Cerebellar cortex (tissue), 1 donor: Measurements from ENCODE around the gene HDAC2.
A peak's percentile ranks its signal among the peaks of the same experiment; 100 is the strongest.

Experiments
- DNase-seq: peaks from one replicate; pipeline ENCODE4 v3.0.0-alpha.2; 2015; ENCODE audit warnings: low spot score

HDAC2 gene

DNA sequence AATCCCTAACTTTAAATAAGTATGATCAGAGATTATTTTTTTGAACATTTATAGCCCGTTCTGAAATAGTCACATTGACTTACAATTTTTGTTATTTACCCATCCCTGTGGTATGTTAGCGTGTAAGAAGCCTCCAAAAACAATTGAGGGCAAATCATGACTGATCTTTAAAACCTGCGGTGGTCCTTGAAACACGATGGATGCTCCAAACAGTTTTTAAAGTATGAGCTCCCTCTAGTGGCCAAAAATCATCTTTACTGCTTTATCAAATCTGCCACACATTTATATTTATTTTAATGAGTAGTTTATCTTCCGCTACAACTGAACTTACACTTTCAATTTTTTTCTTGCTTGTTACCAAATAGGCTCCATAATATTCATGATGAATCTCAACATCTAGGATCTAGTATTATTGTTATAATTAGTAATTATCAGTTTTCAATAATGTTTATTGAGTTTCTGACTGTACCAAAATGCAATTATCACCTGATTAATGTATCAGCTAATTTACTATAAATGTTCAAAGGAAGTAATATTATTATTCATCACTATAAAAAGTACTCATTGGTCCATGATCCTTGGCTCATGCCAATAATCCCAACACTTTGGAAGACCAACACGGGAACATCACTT is 61.6 kb downstream of the HDAC2 start:
- DNase-seq, result peak; percentile 70

DNA sequence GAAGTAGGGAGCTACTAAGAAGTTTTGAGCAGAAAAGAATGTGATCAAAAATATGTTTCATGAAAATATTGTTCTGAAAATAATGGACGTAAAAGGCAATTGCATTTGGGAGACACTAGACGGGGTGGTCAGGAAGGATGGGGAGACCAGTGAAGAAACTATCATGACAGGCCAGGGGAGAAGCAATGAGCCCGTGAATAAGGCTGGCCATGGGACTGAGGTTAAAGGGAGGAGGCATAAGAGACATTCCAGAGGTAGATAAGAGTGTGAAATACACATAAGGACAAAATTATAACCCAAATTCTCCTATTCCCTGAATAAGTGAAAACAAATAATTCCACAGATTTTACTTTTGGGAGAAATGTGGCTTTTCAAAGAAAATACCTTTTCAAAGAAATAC is 62.1 kb downstream of the HDAC2 start:
- DNase-seq, result no peak

DNA sequence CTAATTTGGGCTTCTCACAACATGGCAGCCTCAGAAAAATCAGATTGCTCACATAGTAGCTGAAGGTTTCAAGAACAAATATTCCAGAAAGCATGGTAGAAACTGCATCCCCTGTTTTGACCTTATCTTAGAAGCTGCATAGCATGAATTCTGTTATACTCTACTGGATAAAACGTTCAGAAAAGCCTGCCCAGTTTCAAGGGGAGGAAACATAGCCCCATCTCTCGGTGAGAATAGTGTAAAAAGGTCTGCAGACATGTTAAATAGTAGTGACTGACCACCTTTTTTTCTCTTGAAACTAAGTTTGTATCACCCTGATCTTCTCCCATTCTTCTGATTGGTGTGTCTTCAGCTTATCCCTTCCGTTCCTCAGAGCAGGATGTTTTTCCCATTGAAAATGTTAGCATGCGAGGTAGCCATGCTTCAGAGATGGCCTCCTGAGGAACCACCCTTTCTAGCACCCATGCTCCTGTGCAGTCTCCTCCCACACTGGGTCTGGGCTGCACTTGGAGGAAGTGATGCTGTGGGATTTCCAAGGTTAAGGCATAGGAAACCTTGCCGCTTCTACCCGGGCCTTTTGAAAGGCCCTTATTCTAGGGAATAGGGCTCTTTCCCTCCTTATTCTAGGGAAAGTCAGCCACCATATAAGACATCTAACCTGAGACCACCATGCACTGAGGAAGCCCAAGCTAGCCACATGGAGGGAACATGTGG is 63.7 kb downstream of the HDAC2 start:
- DNase-seq, result no peak

DNA sequence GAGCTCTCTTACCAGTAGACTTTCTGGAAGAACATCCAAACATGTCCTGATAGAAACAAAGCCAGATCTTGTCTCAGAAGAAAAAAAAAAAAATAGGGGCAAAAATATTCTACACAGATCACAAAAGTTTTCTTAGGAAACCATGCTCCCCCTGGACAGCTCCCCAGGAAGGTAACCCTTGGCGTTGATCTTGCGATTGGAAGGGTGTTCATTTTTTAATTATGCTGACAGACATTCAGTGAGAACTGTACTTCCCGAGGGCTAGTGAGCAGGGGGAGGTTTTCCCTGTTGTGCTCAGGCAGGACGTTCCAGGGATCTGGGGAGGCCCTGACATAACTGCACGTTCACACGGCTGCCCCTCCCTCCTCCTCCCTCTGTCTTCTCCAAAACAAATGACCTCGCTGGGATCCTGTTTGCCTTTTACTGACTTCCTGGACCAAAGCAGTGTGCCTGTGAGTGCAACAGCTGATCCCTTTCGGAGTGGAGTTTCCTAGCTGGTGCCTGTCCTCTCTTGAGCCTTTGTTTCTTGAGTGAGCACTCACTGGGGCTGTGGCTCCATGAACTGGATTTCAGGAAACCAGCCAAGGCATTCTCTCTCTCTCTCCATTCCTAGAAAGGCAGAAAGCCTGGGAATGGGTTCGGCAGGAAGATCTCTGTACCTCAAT is 67.2 kb downstream of the HDAC2 start:
- DNase-seq, result no peak

DNA sequence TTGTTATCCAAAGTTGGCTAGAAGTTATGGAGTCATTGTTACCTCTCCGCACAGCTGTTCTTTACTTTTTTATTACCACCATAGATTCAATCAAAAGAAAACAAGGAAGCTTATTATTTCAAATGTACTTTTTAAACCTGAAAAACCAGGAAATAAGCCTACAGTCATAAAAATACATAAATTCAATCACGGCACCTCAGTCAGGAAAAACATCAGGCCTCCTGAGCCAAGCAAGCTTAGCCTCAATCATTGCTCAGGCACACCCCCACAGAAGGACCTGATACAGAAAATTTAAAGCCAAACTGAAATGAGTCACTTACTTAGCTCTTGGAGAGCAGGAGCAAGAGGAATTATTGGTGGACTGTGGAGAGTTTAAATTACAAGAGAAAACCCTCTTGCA is 69.5 kb downstream of the HDAC2 start:
- DNase-seq, result no peak

DNA sequence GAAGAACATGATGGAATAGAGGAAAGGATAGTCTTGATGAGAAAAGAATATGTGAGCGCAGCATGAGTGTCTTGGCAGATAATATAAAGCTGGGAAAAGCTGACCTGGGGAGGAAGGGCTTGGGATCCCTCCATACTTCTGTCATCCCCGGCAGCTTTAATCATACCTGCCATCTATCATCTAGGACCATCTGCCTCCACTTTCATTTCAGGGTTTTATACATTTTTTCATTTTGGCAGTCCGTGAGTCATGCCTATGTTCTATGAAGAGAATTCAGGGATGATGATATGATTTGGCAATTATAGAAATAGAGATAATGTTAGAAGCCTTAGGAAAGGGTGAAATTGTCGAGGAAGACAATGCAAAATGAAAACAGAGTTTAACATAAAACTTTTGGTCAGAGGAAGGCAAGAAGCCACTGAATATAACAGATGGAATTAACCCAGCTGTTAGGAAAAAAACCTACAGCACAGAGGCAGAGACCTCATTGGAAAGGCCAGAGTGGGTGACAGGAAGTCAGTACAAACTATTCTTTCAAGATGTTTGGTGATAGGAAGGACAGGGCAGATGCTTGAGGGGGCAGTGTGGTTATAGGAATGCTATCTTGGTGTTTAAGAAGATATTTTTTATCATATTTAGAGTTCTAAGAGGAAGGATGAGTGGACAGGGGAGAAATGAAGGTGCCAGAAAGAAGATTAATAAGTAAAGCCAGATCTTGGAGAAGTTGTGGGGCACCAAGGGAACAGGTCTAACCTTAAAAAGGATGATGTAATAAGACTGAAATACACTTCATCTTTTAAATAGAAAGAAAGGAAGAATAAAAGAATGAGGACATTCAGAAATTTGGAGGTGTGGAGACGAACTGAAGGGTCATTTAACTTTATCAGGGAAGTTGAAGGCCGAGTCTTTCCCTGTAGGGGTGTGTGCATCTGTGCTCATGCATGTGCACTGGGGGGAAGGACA is 76.0 kb downstream of the HDAC2 start:
- DNase-seq, result peak; percentile 37

DNA sequence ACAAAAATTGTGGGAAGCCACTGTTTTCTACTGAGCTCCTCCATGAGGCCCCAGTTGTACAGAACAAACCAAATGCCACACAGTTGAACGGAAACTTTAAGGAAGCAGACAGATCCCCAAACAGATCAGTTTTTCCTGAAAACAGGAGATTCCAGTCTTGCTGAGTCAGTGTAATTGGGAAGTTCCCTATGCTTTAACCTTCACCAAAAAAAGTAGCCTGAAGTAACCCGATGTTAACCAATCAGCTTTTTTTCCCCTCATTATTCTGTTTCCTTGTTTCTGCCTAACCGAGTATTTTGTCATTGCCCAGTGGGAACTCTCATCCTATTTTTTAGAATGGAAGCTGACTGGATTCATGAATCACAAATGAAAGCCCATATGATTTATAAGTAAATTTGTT is 77.1 kb downstream of the HDAC2 start:
- DNase-seq, result no peak

DNA sequence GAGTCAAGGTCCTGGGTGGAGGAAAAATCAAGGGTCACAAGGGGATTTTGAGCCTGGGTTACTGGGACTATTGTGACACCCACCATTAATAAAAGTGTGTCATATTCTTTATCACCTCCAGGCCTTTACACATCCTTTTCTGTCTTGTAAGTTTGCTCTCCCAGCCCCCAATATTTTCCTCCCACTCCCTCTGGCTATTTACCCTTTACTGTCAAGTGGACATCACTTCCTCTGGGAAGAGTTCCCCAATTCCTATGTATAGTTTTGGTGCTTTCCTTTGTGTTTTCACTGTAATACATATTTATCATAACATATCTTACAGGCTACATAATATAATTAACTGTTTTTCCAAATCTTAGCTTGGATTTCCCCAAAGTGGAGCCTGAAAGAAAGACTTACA is 77.5 kb downstream of the HDAC2 start:
- DNase-seq, result no peak

DNA sequence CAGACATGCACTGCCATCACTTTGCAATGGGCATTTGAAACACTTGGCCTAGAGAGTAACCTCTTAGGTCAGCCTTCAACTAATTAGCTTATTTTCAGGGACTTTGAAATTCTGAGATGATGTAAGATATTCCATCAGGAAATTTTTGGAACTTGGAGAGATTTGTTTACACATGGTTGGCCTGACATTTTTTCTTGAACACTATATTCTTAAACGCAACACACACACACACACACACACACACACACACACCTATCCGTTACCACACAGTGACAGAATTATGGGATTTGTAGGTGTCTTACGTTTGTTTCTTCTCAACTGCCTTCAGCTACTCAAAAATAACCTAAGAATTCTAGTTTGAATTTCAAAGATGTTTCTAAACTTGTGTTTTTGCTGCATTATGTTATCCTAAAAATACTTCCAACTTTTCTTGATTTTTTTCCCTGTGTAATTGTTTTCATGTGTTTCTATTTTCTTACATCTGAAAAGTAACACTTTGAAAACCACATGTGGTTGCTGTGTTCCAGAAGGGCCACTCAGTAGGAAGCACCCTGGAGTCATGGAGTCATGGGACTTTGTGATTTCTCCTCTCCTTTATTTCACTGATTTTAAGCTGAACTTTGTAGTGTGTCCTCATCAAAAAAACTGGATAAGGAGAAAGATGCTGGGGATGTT is 81.9 kb downstream of the HDAC2 start:
- no peak for DNase-seq

DNA sequence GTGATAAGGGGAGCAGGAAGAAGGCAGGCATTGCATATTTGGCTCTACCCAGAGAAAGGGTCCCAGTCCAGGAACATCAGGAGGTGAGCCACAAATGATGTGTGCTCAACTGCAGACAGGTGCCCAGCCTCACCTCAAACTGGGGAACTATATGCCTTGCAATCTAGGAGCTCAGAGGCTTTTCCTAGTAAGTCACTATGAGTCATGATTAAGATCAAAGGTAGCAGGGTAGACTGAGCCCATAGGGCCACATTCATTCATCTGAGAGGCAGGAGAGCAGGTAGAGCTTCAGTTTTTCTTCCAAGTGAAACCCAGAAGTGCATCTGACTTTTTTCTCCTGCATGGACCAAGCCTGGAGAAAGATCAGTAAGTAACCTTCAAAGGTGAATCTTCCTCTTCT is 82.5 kb downstream of the HDAC2 start:
- no peak for DNase-seq

DNA sequence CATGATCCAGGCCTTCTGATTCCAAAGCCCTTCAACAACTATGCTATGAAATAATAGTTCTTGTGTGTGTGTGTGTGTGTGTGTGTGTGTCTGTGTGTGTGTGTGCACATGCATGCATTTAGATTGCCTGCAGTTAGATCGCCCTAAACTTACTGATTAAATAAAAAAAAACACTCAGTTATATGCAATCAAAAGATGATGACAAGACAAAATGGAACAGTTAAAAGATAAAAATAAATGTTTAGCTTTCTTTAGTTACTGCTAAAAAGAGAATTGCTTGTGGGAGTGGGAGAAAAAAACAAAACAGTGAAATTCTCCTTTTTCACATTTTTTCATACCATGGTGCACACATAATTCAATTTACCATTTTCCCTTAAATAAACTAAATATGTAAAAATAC is 84.4 kb downstream of the HDAC2 start:
- no peak for DNase-seq

DNA sequence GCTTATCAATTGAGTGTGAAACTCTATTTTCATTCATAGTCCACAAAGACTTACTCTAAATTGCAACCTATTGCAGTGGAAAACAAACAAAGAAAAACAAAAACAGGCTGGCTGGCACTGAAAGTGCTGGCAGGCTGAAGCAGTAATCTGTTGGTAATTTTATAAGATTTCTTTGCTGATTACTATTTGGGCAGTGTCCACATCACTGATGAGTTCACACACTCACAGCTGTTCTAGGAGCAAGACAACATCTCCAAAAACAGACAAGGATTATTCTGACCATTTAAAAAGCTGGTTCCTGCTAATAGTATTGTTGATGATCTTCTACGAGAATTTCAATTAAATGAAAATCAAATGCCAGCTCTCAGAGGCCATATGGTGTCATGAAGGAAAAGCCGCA is 86.9 kb downstream of the HDAC2 start:
- DNase-seq, result peak; percentile 39
